HCT116 (cell line): Measurements from ENCODE around the gene OR13A1. TPM values are rescaled to one million over a fixed set of nuclear protein-coding genes. Genes with fewer than 3 reads are reported as not detected.

Experiments
- total RNA-seq: library from RNA; stranded (reverse); gene quantifications from one replicate; pipeline ENCODE4 v1.2.1, GENCODE V29; 2021; ENCODE audit not compliant: unreplicated experiment

Gene OR13A1
- total RNA-seq, 1 experiment from 2014 or later = not detected

Other genes starting within 250 kb of the OR13A1 start
- 6.1 TPM for gene ALOX5, start 58.6 kb upstream of the OR13A1 start, total RNA-seq